PC-3 (cell line): ENCODE measurements around the gene TXN2.

Experiments
- EZH2 ChIP-seq: fragments of 300-600 bp; sonication (generic); IDR thresholded peaks from one replicate; pipeline ENCODE4 v1.6.1; 2017; ENCODE audit warnings: antibody characterized with exemption, mild to moderate bottlenecking, low read length; ENCODE audit not compliant: unreplicated experiment
- EZH2phosphoT487 ChIP-seq: fragments of 300-600 bp; sonication (generic); IDR thresholded peaks from 2 replicates; pipeline ENCODE4 v1.6.1; 2018; ENCODE audit warnings: mild to moderate bottlenecking, antibody characterized with exemption, low read length, borderline replicate concordance
- TF ChIP-seq, protein P1 (sequence below): fragments of 300-600 bp; sonication (generic); conservative IDR thresholded peaks from 2 replicates; pipeline ENCODE4 v1.5.1; 2017; ENCODE audit warnings: antibody characterized with exemption, low read depth, mild to moderate bottlenecking, low read length

DNA sequence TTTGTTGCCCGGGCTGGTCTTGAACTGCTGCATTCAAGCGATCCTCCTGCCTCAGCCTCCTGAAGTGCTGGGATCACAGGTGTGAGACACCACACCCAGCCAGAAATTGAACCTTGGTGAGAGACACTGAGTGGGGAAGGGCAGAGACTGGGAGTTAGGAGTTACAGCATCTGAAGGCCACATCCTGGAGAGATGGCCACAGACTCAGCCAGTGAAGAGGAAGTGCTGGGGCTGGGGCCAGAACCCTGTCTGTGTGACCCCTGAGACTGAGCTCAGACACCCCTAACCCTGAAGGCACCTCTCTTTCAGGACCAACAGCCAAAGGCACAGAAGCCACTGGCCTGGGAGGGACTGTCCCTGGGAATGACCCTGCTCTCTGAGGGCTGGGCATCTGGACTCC lies 33.8 kb downstream of the TXN2 start:
- TF ChIP-seq, protein P1, sequence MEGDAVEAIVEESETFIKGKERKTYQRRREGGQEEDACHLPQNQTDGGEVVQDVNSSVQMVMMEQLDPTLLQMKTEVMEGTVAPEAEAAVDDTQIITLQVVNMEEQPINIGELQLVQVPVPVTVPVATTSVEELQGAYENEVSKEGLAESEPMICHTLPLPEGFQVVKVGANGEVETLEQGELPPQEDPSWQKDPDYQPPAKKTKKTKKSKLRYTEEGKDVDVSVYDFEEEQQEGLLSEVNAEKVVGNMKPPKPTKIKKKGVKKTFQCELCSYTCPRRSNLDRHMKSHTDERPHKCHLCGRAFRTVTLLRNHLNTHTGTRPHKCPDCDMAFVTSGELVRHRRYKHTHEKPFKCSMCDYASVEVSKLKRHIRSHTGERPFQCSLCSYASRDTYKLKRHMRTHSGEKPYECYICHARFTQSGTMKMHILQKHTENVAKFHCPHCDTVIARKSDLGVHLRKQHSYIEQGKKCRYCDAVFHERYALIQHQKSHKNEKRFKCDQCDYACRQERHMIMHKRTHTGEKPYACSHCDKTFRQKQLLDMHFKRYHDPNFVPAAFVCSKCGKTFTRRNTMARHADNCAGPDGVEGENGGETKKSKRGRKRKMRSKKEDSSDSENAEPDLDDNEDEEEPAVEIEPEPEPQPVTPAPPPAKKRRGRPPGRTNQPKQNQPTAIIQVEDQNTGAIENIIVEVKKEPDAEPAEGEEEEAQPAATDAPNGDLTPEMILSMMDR: no peak
- TF ChIP-seq EZH2phosphoT487 (no peak), EZH2 (no peak)
